T-helper 2 cell treated with Interferon-gamma antibody and Interleukin-4, amounts not matched to agents 5 μg/mL and 100 μg/mL, for 36 hours (primary cell): ENCODE data around the gene NMB.

Experiments
- DNase-seq: peaks from one replicate; pipeline ENCODE4 v3.0.0; 2021; ENCODE audit warnings: low spot score
- H3K27ac Mint-ChIP-seq: one replicate; pipeline ENCODE4 v1.8.0; 2021; ENCODE audit warnings: mild to moderate bottlenecking, mixed read lengths
- H3K27me3 Mint-ChIP-seq: one replicate; pipeline ENCODE4 v1.8.0; 2021; ENCODE audit warnings: low read depth, mixed read lengths
- H3K36me3 Mint-ChIP-seq: one replicate; pipeline ENCODE4 v1.8.0; 2021; ENCODE audit warnings: low read depth, mixed read lengths
- H3K4me1 Mint-ChIP-seq: one replicate; pipeline ENCODE4 v1.8.0; 2021; ENCODE audit warnings: low read depth, mixed read lengths
- H3K4me3 Mint-ChIP-seq: one replicate; pipeline ENCODE4 v1.8.0; 2022; ENCODE audit warnings: mild to moderate bottlenecking, moderate library complexity, mixed read lengths
- H3K9me3 Mint-ChIP-seq: one replicate; pipeline ENCODE4 v1.8.0; 2021; ENCODE audit warnings: mixed read lengths

Gene NMB

DNA sequence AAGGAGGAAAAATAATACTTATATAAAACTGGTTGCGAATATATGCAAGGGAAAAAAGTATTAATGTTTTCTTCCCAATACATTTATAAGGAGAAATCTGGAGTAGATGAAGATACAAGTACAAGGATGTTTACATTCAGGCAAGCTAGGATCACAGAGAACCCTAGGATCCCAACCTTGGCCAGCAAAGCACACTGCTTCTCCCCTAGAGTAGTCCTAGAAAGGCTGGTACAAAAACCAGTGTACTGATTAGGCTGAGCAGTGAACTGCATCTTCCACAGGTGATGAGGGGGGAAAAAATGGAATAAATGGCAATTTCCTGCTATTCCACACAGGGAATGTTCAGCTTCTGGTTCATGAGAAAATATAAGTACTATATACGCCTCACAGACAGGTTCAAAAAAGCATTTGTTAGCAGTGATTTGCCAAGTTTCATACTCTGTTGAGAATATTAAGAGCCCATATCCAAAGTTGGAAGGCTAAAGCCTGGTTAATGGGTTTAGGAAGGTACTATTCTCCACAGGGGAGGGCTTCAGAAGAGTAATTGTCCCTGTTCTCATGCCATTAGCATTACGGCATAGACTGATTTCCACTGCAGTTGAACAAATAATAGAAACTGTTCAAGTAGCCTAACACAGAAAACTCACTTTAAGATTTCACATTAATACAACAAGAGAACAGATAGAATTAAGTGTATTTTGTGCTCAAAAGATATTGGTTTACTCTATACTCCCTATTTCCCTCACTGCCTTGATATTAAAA, 10.4 kb upstream of the NMB start:
- H3K27ac Mint-ChIP-seq: no peak overlapping the region
- peaks cover 50% of the 10 kb centered on the region for H3K36me3 Mint-ChIP-seq
- no peaks in the 10 kb centered on the region for H3K9me3 Mint-ChIP-seq
- DNase-seq: no peak
- H3K4me3 Mint-ChIP-seq: no peak overlapping the region
- no peaks in the 10 kb centered on the region for H3K27me3 Mint-ChIP-seq
- H3K4me1 Mint-ChIP-seq: peaks cover 6% of the 10 kb centered on the region

DNA sequence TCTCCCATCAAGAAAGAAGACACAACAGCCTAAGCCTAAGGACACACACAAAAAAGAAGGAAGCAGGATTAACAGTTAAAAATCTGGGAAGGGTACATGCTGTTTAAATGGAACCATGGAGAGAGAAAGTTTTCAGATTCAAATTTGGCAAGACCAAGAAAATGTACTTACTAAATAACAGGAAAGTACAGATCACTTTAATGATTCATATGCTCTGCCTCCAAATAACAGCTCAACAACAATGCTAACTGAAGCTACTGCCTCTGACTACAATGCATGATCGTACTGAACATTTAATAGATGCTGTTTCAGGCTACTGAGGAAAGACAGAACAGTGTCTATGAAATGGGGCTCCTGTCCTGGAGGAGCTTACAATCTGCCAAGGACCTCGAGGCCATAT, 8.4 kb upstream of the NMB start:
- Mint-ChIP-seq H3K27me3 (no peaks in the 10 kb centered on the region), H3K4me3 (no peak overlapping the region), H3K27ac (peak overlapping the region; percentile 12), H3K9me3 (no peaks in the 10 kb centered on the region), H3K36me3 (peaks cover 41% of the 10 kb centered on the region), H3K4me1 (peaks cover 6% of the 10 kb centered on the region)
- DNase-seq: no peak

DNA sequence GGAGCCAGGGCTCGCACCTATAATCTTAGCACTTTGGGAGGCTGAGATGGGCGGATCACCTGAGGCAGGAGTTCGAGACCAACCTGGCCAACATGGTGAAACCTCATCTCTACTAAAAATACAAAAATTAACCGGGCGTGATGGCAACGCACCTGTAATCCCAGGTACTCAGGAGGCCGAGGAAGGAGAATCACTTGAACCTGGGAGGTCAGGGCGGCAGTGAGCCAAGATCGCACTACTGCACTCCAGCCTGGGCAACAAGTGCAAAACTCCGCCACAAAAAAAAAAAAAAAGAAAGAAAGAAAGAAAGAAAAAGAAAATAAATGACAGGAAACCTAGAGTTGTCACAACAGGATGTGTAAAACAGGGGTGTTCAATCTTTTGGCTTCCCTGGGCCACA, 3.0 kb upstream of the NMB start:
- DNase-seq: no peak
- Mint-ChIP-seq H3K36me3 (peaks cover 8% of the 10 kb centered on the region), H3K4me1 (peaks cover 11% of the 10 kb centered on the region), H3K27me3 (no peaks in the 10 kb centered on the region), H3K4me3 (no peak overlapping the region), H3K9me3 (no peaks in the 10 kb centered on the region), H3K27ac (no peak overlapping the region)

DNA sequence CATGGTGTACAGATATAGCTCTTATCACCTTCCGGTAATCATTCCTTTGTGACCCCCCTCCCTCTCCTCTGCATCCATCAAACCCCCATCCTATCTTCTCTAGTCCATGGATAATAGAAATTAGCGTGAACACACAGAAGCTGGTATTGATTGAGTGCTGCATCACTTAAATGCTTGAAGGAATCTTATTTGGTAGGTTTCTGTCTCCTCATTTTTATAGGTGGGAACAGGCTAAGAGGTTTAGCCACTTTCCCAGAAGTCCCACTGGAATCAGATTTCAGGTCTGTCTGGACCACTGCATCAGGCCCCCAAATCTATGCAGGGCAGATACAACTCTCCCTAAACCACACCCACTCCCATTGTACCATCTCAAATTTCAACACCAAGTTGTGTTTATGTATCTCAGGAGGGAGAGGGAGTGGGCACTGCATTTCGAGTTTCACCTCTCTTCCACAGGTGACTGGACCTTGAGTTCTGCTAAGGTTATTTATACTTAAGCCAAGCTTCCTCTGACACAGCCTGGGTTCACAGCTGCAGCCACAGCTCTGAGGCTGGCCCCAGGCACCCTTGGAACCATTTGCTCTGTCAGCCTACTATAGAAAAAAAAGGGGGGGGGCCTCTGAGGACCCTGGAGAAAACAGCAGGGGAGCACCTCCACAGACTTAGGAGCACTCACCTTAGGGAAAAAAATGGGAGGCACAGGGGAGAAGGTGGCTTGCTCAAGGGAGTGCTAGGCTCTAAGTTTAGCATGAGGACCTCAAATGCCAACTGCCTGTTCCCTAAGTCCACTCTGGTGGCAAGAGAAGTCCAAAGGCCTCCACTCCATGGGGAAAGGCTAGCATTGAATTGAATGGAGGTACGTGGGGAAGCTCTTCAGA, 2.1 kb upstream of the NMB start:
- Mint-ChIP-seq H3K27me3 (no peaks in the 10 kb centered on the region), H3K4me1 (peaks cover 11% of the 10 kb centered on the region), H3K36me3 (peaks cover 2% of the 10 kb centered on the region), H3K9me3 (no peaks in the 10 kb centered on the region), H3K27ac (no peak overlapping the region), H3K4me3 (no peak overlapping the region)
- DNase-seq: no peak

DNA sequence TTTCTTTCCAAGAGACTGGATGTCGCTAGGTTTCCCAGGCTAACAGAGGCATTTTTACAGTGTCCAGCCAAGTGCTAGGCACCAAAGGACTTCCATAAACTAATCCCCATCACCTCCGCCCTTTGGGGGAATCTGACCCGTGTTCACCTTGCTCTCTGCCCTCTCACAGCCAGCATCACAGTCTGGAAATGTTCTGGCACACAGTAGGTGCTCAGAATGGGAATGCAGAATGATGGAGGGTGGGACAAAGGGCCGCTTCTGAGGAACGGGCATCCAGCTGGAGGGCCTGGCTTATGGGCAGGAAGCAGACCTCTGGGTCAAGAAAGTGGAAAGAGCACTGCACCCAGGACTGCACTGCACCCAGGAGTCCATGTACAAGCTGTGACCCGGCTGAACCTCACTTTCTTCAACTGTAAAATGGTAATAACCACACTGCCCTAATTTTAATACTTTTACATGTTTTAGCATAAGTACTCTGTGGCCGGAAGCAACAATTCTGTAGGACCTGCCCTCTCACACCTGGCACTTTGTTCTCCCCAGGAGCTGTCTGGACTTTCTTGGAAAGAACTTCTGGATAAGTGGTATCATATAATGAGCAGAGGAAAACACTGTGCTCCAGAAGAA, 901 bp upstream of the NMB start:
- H3K4me3 Mint-ChIP-seq: peak overlapping the region; percentile 78
- no peaks in the 10 kb centered on the region for H3K9me3 Mint-ChIP-seq
- no peak for DNase-seq
- H3K27me3 Mint-ChIP-seq: no peaks in the 10 kb centered on the region
- peaks cover 16% of the 10 kb centered on the region for H3K4me1 Mint-ChIP-seq
- no peak overlapping the region for H3K27ac Mint-ChIP-seq
- peaks cover 2% of the 10 kb centered on the region for H3K36me3 Mint-ChIP-seq

DNA sequence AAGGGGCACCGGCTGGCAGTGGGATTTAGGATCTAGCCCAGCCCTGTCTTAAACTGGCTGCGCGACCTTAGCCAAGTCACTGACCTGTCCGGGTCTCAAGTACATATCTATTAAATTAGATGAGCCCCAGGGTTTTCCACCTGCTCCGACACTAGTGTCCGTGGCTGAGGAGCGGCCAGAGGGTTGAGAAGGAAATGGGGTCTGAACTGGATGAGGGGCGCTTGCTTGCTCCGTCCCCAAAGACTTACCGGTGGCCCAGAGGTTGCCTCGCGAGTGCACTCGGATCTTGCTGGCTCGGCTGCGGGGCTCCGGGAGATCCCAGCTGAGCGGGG, 285 bp downstream of the NMB start:
- peak overlapping the region; percentile 73 for H3K4me3 Mint-ChIP-seq
- H3K4me1 Mint-ChIP-seq: peaks cover 19% of the 10 kb centered on the region
- H3K36me3 Mint-ChIP-seq: peaks cover 7% of the 10 kb centered on the region
- no peaks in the 10 kb centered on the region for H3K9me3 Mint-ChIP-seq
- H3K27me3 Mint-ChIP-seq: no peaks in the 10 kb centered on the region
- no peak for DNase-seq
- no peak overlapping the region for H3K27ac Mint-ChIP-seq

DNA sequence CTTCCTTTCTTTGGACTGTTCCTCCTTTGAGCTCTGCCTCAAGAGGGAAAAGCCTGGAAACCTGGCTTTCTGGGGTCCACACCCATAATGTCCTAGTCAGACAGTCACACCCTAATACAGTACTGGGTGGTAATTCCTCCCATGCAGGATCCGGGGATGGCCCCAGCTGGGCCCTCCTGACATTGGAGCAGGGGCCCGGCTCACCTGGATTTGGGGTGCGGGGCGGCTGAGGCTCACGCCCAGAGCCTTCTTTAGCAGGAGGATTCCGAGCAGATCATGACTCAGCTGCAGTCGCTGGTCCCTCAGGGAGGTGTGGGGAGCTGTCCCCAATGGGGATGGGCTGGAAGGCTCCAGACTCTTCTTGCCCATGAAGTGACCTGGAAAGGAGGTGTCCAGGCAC, 1.0 kb downstream of the NMB start:
- Mint-ChIP-seq H3K9me3 (no peaks in the 10 kb centered on the region), H3K27me3 (no peaks in the 10 kb centered on the region), H3K4me3 (peak overlapping the region; percentile 73), H3K27ac (no peak overlapping the region), H3K4me1 (peaks cover 22% of the 10 kb centered on the region), H3K36me3 (peaks cover 11% of the 10 kb centered on the region)
- DNase-seq: no peak

DNA sequence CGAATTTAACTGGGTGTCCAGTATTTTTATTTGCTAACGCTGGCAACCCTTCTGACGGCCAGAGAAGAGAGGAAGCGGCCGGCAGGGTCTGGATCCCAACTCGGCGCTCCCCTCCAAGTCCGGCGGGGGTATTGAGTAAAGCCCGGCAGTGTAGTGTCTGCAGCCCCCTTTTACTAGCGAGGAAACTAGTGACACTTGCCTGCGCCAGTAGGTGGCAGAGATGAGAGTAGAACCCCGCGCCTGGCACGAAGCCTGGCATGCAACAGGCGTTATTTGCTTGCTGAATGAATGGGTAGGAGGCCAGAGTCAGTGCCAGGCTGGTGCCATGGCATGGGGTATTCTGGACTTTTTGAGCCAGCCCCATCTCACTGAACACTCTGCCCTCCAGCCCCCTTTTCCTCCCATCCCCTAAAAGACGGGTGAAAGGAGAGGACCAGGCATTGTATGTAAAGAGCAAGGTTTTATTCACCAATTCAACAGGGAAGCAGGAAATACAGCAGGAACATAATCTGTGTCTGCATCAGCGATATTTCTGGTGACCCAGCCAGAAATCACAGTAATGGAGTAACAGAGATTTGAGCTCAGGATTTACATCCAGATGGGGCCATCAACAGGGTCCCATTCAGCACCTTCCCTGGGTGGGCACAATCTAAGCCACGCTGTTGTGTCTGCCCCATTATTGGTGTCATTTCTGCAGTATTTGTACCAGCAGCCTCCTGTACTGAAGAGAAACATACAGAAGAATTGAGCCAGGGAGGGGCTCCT, 3.1 kb downstream of the NMB start:
- H3K4me1 Mint-ChIP-seq: peaks cover 25% of the 10 kb centered on the region
- H3K4me3 Mint-ChIP-seq: peak overlapping the region; percentile 100
- peaks cover 20% of the 10 kb centered on the region for H3K36me3 Mint-ChIP-seq
- no peaks in the 10 kb centered on the region for H3K9me3 Mint-ChIP-seq
- H3K27ac Mint-ChIP-seq: peak overlapping the region; percentile 55
- no peaks in the 10 kb centered on the region for H3K27me3 Mint-ChIP-seq
- DNase-seq: peak; percentile 67

DNA sequence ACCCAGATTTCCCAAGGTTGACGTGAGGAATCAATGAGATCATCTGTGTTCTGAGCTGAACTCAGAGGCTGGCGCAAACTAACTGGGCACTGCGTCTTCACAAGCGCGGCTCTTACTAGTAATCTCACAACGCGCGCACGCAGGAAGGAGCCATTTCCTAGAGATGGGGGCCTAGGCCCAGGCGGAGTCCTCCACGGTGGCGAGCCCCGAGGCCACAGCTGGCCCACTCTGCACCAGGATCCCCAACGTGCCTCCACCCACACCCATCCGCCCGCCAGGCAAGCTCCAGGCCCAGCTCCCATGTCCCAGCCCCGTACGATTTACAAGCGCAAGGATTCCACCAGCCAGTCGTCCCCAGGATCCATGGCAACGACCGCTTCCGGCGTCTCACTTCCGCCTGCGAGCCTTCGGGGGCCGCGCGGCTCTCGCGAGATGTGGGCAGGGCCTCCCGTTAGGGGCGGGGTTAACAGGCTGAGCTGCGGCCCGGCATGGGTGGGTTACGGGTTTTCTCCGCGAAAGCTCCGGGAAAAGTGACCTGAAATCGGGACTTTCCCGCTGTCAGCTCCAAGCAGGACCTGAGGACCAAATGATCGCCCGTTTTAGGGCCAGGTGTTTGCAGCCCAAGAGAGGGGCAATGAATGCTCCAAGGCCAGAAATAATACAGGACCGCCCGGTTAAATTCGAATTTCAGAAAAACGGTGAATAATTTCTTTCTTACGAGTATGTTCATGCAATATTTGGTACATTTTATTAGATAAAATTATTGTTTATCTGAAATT, 3.9 kb downstream of the NMB start, which contains the start of gene WDR73:
Gene WDR73, minus strand, starts transcription at position 374 of the 779 bp plus-strand sequence. Its CDS starts 9 bp downstream, at position 365.
- Mint-ChIP-seq H3K4me3 (peak within 1 kb of the TSS; percentile 100), H3K4me1 (peaks cover 25% of the 10 kb centered on the region), H3K9me3 (no peaks in the 10 kb centered on the region), H3K27me3 (no peaks in the 10 kb centered on the region), H3K27ac (peak within 1 kb of the TSS; percentile 95), H3K36me3 (peaks cover 22% of the 10 kb centered on the region)
- peak; percentile 95 for DNase-seq

DNA sequence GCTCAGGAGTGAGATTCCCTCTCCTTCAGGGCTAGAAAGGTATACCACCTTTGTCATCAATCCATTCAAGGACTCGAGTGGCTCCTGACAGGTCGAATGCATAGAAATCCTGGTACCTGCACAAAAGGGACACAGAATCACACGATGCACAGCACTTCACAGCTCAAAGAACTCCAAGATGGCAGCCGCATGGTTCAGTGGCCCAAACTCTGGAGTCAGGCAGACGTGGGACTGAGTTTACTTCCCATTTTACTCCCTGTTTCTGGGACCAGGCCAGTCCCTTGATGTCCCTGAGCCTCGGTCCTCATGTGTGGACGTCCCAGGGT, 4.5 kb downstream of the NMB start:
- peaks cover 26% of the 10 kb centered on the region for H3K36me3 Mint-ChIP-seq
- DNase-seq: no peak
- peak overlapping the region; percentile 100 for H3K4me3 Mint-ChIP-seq
- peaks cover 22% of the 10 kb centered on the region for H3K4me1 Mint-ChIP-seq
- no peaks in the 10 kb centered on the region for H3K27me3 Mint-ChIP-seq
- peak overlapping the region; percentile 95 for H3K27ac Mint-ChIP-seq
- no peaks in the 10 kb centered on the region for H3K9me3 Mint-ChIP-seq

DNA sequence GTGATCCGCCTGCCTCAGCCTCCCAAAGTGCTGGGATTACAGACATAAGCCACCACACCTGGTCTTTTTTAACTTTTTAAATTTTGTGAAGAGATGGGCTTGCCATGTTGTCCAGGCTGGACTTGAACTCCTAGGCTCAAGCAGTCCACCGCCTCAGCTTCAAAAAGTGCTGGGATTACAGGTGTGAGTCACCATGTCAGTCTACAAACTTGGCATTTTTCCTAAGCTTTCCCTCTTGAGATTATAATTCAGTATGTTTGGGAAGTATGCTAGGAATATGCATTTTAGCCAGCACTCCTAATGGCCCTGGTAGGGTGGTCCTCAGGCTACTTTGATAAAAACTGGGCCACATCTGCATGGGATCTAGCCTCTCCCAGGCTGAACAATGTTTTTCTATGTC, 8.3 kb downstream of the NMB start:
- Mint-ChIP-seq H3K27me3 (no peaks in the 10 kb centered on the region), H3K9me3 (no peaks in the 10 kb centered on the region), H3K36me3 (peaks cover 50% of the 10 kb centered on the region), H3K4me1 (peaks cover 18% of the 10 kb centered on the region), H3K27ac (no peak overlapping the region), H3K4me3 (no peak overlapping the region)
- DNase-seq: no peak

DNA sequence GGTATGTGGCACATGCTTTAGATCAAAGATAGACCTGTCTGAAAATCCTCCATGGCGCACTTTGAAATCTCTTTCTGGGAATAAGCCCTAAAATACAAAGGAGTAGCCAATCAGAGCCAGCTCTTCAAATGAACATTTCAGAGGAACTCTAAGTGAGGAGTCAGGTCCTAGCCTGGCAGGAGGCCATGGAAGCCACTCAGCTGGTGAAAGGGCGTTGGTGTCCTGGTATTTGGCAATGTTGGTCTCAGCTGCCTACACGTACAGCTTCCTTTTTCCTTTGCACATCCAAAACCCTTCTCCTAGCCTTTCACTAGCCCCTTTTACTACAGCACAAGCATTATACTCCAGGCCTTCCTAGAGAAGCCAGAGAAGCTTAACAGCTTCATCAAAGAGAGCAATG, 9.5 kb downstream of the NMB start:
- Mint-ChIP-seq H3K9me3 (no peaks in the 10 kb centered on the region), H3K27me3 (no peaks in the 10 kb centered on the region), H3K4me1 (peaks cover 15% of the 10 kb centered on the region), H3K4me3 (no peak overlapping the region), H3K36me3 (peaks cover 49% of the 10 kb centered on the region), H3K27ac (no peak overlapping the region)
- no peak for DNase-seq

DNA sequence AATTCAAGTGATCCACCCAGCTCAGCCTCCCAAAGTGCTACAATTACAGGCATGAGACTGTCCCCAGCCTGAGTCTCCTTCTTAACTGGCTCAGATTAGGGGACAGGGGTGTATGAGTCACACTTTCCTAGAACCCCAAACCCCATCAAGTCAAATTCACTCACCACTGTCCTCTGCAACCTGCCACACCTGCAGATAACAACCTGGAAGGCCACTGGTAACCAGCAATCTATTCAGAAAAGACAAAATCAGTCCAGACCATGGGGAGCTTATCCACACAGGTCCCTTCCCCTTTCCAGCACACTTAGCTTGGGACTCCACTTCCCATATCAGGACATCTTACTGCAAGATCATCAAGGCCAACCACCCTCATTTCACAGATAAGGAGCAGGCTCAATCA, 10.3 kb downstream of the NMB start:
- Mint-ChIP-seq H3K4me3 (no peak overlapping the region), H3K27ac (no peak overlapping the region), H3K4me1 (peaks cover 14% of the 10 kb centered on the region), H3K9me3 (no peaks in the 10 kb centered on the region), H3K27me3 (no peaks in the 10 kb centered on the region), H3K36me3 (peaks cover 55% of the 10 kb centered on the region)
- no peak for DNase-seq
